Stimulated activated naive CD4-positive, alpha-beta T cell treated with Interleukin-2 at 50 U/mL for 16 hours (primary cell): ENCODE results near the gene FUT9.
"Not testable (repeated sequence)": the region's sequence is repeated elsewhere in the genome, so short reads cannot be mapped to it uniquely, and the experiment has no call there.

Experiments used
- DNase-seq: peaks from one replicate; lab custom pipeline; 2025; lab: John Stamatoyannopoulos, UW

The FUT9 gene

GRCh38 chr6:96186094-96186493 is 170.3 kb downstream of the FUT9 start:
- DNase-seq: no peak

GRCh38 chr6:96186516-96187195 is 170.9 kb downstream of the FUT9 start:
- no peak for DNase-seq

GRCh38 chr6:96194675-96195074 is 178.9 kb downstream of the FUT9 start:
- DNase-seq: no peak

DNA sequence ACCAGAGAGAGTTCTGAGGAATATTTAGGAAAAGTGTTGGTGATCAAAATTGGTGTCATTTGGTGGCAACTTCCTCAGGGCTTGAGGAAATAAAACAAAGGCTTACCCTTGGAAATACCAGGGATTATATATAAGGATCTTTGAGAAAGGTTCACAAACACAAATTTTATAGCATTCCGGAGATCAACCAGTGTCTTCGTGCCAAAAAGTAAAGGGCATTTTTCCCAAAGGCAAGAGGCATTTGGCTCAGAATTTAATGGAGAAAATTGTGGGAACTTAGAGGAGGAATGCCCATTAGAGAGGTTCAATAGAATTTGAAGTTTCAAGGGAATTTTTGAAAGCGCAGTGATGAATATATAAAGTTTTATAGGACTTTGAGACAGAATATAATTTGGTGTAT is 179.5 kb downstream of the FUT9 start:
- DNase-seq: no peak

- no peak for DNase-seq
Observed at GRCh38 chr6:96196633-96197032, 180.9 kb downstream of the FUT9 start.

DNA sequence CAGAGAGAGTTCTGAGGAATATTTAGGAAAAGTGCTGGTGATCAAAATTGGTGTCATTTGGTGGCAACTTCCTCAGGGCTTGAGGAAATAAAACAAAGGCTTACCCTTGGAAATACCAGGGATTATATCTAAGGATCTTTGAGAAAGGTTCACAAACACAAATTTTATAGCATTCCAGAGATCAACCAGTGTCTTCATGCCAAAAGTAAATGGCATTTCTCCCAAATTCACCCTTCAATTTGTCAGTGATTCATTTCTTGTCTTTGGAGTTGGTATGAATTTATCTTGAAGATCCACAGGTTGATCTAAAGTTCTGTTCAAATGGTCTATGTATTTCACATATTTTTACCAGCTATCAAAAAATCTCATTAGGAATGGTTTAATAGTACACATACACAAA is 181.5 kb downstream of the FUT9 start:
- no peak for DNase-seq

DNA sequence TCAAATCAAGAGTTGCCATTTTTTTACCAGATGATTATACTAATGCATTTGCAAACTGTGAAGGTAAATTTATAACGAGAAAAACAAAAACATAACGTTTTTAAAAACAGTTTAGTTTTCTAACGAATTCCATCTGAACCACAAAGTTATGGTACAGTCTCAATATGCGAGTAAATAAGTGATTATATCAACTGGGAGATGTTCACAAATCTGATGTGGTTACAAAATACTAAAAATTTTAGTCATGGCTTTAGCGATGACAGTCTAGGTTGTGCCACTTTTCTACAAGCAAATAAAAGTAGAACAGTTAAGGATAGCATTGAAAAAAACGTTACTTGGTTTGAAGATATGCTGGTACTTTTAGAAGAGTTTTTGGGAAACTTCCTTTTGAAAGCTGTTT is 186.8 kb downstream of the FUT9 start:
- DNase-seq: no peak

GRCh38 chr6:96211341-96211740 is 195.6 kb downstream of the FUT9 start:
- no peak for DNase-seq

GRCh38 chr6:96212066-96212465 is 196.3 kb downstream of the FUT9 start:
- no peak for DNase-seq

- no peak for DNase-seq
Observed at GRCh38 chr6:96213784-96214183, 198.0 kb downstream of the FUT9 start.

DNA sequence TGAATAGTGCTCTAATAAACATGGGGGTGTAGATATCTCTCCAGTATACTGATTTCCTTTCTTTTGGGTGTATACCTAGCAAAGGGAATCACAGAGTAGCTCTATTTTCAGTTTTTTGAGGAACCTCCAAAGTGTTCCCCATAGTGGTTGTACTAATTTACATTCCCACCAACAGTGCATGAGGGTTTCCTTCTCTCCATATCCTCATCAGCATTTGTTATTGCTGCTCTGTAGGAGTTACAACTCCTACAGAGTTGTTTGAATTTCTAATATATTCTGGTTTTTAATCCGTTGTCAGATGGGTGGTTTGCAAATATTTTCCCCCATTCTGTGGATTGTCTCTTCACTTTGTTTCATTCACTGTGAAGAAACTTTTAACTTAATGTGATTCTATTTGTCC is 207.9 kb downstream of the FUT9 start:
- no peak for DNase-seq

DNA sequence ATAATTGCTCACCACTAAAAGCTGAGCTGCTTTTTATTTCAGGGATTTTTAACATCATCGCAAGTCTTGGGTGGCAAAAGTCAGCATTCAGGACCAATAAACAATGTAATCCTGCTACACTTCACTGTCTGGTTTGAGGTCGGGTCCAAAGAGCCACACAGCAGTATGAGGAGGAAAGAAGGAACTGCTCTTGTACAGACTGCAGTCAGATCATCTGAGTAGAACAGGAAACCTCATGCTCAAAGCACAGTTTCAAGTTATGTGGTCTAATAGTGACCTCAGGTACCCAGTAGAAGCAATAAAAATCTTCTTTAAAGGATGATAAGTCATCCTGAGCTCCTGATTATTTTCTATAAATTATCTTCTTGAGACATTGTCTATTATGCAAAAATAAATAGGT is 211.4 kb downstream of the FUT9 start:
- no peak for DNase-seq

- no peak for DNase-seq
Observed at GRCh38 chr6:96234444-96234843, 218.7 kb downstream of the FUT9 start.

DNA sequence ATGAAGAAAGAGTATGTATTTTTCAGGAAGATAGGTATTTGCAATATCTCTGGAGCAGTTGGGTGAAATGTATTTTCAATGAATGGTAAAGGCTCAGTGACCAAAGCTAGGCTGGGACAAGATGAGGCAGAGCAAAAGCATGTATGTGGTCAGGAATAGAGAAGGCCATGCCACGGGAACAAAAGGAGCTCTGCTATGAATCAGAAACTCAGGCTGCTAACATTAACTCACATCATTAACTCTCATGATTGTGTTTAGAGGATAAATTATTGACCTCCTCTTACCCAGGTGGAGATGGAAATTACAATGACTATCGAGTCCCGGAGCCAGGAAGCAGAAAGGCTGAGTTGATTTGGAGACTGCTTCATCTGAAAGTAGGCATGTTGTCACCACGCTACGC is 220.2 kb downstream of the FUT9 start:
- DNase-seq: no peak

DNA sequence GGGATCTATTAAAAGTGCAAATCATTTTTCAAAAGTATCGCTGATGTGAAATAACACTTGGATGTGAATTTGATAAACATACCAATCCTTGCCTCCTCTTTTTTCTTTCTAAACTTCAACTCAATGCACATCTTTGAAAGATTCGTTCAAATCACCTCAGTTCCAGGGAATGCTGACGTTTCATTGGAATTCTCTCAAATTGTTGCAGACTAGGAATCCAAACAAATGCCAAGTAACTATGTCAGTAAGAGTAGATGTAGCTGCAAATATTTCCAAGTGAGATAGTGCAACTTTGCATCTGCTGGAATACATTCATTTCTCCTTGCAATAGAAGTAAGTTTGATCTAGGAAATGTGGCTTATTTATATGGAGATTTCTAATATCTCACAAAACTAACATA is 220.7 kb downstream of the FUT9 start:
- no peak for DNase-seq

- DNase-seq: no peak
Observed at GRCh38 chr6:96237638-96238347, 222.0 kb downstream of the FUT9 start.

- DNase-seq: no peak
Observed at GRCh38 chr6:96246563-96246962, 230.8 kb downstream of the FUT9 start.

DNA sequence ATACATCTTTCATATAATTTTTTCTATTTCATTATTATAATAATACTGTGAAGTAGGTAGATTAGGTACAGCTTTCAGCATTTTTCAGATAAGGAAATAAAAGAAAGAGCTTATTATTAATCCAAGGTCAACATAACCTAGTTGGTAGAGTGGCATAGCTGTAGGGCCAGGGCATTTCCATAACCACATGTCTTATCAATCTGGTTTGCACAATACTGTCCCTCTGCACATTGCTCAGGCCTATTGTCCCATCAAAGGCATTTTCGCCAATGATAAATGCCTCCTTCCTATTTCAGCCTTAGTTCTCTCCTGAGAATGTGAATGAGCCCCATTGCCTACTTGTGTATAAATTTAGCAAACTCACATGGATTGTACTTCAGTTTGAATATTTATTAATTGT is 234.0 kb downstream of the FUT9 start:
- no peak for DNase-seq

DNA sequence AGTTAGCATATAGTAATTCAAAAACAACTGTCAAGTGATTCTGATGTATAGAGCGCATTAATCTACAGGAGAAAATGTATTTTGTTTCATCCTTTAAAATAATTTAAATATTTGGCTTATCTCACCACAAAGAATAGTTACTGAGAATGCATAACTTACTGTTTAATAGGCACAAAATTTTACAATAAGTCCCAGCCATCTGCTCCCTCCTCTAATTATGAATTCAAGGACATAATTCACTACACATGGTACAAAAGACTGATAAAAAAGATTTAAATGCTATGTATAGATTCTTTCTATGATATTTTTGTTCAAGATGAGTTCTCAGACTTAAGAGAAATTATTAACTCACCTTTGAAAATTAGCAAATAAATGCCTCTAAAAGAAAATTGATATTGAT is 242.0 kb downstream of the FUT9 start:
- DNase-seq: no peak

GRCh38 chr6:96260787-96261430 is 245.1 kb downstream of the FUT9 start:
- not testable (repeated sequence) for DNase-seq
